VCaP (cell line): ENCODE results near the gene LGALS14.
A peak's percentile ranks its signal among the peaks of the same experiment; 100 is the strongest.

Source experiments
- H3K27ac ChIP-seq: fragments of 450-650 bp; 2 replicates; pipeline ENCODE4 v1.5.1; 2017
- CTCF ChIP-seq: fragments of 450-650 bp; conservative IDR thresholded peaks from 2 replicates; pipeline ENCODE4 v1.5.1; 2017; ENCODE audit warnings: mild to moderate bottlenecking, moderate library complexity

Gene LGALS14

DNA sequence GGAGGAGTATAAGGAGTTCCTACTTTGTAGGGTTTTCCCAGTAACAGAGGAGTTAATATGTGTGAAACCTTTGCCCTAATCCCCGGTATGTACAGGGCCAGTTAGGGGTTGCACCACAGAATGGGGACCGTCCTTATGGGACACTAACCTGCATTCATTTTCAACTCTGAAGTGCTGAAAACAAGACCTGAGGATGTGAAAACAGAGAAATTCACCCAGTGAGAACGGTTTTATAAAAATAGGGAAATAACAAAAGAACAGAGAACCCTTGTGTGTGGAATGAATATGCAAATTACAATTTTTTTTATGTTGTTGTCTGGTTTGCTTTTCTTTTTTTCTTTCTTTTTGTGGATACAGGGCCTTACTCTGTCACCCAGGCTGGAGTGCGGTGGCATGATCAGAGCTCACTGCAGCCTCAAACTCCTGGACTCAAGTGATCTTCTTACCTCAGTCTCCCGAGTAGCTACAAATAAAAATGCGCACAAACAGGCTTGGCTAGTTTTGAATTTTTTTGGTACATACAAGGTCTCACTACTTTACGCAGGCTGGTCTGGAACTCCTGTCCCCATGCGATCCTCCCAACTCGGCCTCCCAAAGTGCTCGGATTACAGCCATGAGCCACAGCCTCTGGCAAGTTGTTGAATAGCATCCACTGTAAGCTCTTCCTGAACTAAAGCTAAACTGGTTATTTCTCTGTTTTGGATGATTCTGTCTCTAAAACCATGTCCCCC lies 23.0 kb downstream of the LGALS14 start:
- no peak for TF ChIP-seq CTCF
- H3K27ac ChIP-seq = peak overlapping the region; percentile 63; the same call in 1 of the 2 replicates

- TF ChIP-seq CTCF = no peak
- H3K27ac ChIP-seq = peak overlapping the region; percentile 63; the same call in 1 of the 2 replicates
Observed at GRCh38 chr19:39728040-39728439, 23.8 kb downstream of the LGALS14 start.

GRCh38 chr19:39729594-39729993 lies 25.3 kb downstream of the LGALS14 start:
- no peak for TF ChIP-seq CTCF
- H3K27ac ChIP-seq = peak overlapping the region; percentile 63

- no peak for TF ChIP-seq CTCF
- H3K27ac ChIP-seq = peak overlapping the region; percentile 63
Observed at GRCh38 chr19:39731685-39732084, 27.4 kb downstream of the LGALS14 start.

- TF ChIP-seq CTCF = no peak
- no peak overlapping the region for H3K27ac ChIP-seq
Observed at GRCh38 chr19:39733841-39734240, 29.6 kb downstream of the LGALS14 start.

- no peak for TF ChIP-seq CTCF
- H3K27ac ChIP-seq = no peak overlapping the region
Observed at GRCh38 chr19:39735688-39736087, 31.4 kb downstream of the LGALS14 start.

DNA sequence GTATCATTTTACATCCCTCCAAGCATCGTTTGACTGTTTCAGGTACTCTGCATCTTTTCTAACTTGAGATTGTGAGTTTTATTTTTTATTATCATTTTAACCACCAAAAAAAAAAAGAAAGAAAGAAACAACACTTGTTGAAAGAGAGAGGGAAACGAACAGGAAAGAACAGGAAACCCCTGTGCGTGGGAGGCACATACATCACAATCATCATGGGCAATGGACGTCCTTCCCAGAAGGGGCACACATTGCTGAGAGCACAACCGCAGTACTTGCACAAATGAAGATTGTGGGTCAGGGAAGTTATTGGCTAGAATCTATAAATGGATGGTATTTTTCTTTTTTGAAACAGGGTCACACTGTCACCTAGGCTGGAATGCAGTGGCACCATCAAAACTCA lies 31.8 kb downstream of the LGALS14 start:
- no peak for TF ChIP-seq CTCF

More for the DNA sequence above, 31.8 kb downstream of the LGALS14 start:
- no peak overlapping the region for H3K27ac ChIP-seq
